ENCODE results near the gene TCF15.

GRCh38 chr20:600141-600540 lies 10.0 kb downstream of the TCF15 start:
- TF ChIP-seq CTCF (IDR thresholded peaks at IDR 0.05) (no peak), POLR2A (IDR thresholded peaks at IDR 0.05; ENCODE audit: low read depth) (no peak), POLR2AphosphoS5 (IDR thresholded peaks at IDR 0.05) (no peak)

All from esophagus muscularis mucosa (tissue), 3 donors.